IMR-90 (cell line): ENCODE results near the gene ECM2. TPM values are rescaled to one million over a fixed set of nuclear protein-coding genes. Genes with fewer than 3 reads are reported as not detected.

Source experiments
- ATAC-seq: fragments of 200-7000 bp; cut with Tn5 transposase; 2 replicates; pipeline ENCODE4 v1.9.1; 2020; ENCODE audit warnings: low read depth, mild to moderate bottlenecking, moderate library complexity
- BruUV-seq: library from RNA; stranded (reverse); fragments of 400-500 nt; replicated peaks from 2 replicates; lab custom pipeline; 2021; lab: Mats Ljungman, UMichigan
- CTCF ChIA-PET: fragments of 300-600 bp; formaldehyde crosslinking; extraction: SDS; loops from one replicate; lab custom pipeline; 2021; ENCODE audit warnings: antibody characterized with exemption; lab: Yijun Ruan, JAX
- POLR2A ChIA-PET: fragments of 300-600 bp; sonication (Branson Sonifier 250); formaldehyde crosslinking; loops from one replicate; lab custom pipeline; 2022; ENCODE audit warnings: antibody characterized with exemption; ENCODE audit not compliant: unreplicated experiment; lab: Charles Lee
- DNase-seq: peaks from one replicate; pipeline ENCODE4 v3.0.0; 2013
- H2AFZ ChIP-seq: replicated peaks from 2 replicates; pipeline ENCODE3; 2013; ENCODE audit warnings: low read length, mild to moderate bottlenecking; ENCODE audit not compliant: poor library complexity
- H2AK5ac ChIP-seq: 2 replicates; pipeline ENCODE4 v1.6.1; 2013; ENCODE audit warnings: low read depth, low read length, inconsistent platforms
- H2AK9ac ChIP-seq: replicated peaks from 2 replicates; pipeline ENCODE3; 2013; ENCODE audit warnings: mild to moderate bottlenecking, low read depth, low read length, moderate library complexity; ENCODE audit not compliant: poor library complexity
- H2BK120ac ChIP-seq: 2 replicates; pipeline ENCODE4 v1.6.1; 2013; ENCODE audit warnings: low read depth, low read length, inconsistent platforms
- H2BK15ac ChIP-seq: 3 replicates; pipeline ENCODE4 v1.6.1; 2013; ENCODE audit warnings: low read depth, low read length, inconsistent platforms
- H2BK20ac ChIP-seq: 2 replicates; pipeline ENCODE4 v1.6.1; 2013; ENCODE audit warnings: low read depth, mild to moderate bottlenecking, inconsistent platforms, low read length, moderate library complexity
- H2BK5ac ChIP-seq: 2 replicates; pipeline ENCODE4 v1.6.1; 2013; ENCODE audit warnings: mild to moderate bottlenecking, low read depth, low read length, inconsistent platforms; ENCODE audit not compliant: poor library complexity, severe bottlenecking
- H3K14ac ChIP-seq: replicated peaks from 2 replicates; pipeline ENCODE4 v1.6.1; 2013; ENCODE audit warnings: low read depth, low read length, inconsistent platforms
- H3K18ac ChIP-seq: 2 replicates; pipeline ENCODE4 v1.6.1; 2013; ENCODE audit warnings: low read depth, low read length, control low read depth
- H3K23ac ChIP-seq: 2 replicates; pipeline ENCODE4 v1.6.1; 2013; ENCODE audit warnings: low read depth, low read length, inconsistent platforms
- H3K27ac ChIP-seq: 2 replicates; pipeline ENCODE4 v1.5.1; 2013; ENCODE audit warnings: mild to moderate bottlenecking, control low read depth, low read length; ENCODE audit not compliant: insufficient read depth
- H3K27me3 ChIP-seq: 2 replicates; pipeline ENCODE4 v1.6.1; 2013; ENCODE audit warnings: low read length; ENCODE audit not compliant: control insufficient read depth, insufficient read depth
- H3K36me3 ChIP-seq: 2 replicates; pipeline ENCODE4 v1.6.1; 2013; ENCODE audit warnings: low read length, mixed read lengths; ENCODE audit not compliant: control insufficient read depth, insufficient read depth
- H3K4ac ChIP-seq: 2 replicates; pipeline ENCODE4 v1.6.1; 2013; ENCODE audit warnings: low read depth, low read length, inconsistent platforms
- H3K4me1 ChIP-seq: 2 replicates; pipeline ENCODE4 v1.6.1; 2013; ENCODE audit warnings: low read length, mixed read lengths; ENCODE audit not compliant: control insufficient read depth, insufficient read depth
- H3K4me2 ChIP-seq: 2 replicates; pipeline ENCODE4 v1.6.1; 2013; ENCODE audit warnings: low read depth, mild to moderate bottlenecking, control low read depth, low read length, moderate library complexity
- H3K4me3 ChIP-seq: 2 replicates; pipeline ENCODE4 v1.5.1; 2013; ENCODE audit warnings: low read depth, mild to moderate bottlenecking, control low read depth, low read length, moderate library complexity; ENCODE audit not compliant: insufficient read depth
- H3K56ac ChIP-seq: 2 replicates; pipeline ENCODE4 v1.6.1; 2013; ENCODE audit warnings: low read length, inconsistent platforms; ENCODE audit not compliant: insufficient read depth; ENCODE audit errors: extremely low read depth
- H3K79me1 ChIP-seq, 2 experiments: 2 replicates each; pipeline ENCODE4 v1.6.1; 2013; ENCODE audit warnings: low read length in 2 of 2, inconsistent platforms in 1 of 2, low read depth in 1 of 2
- H3K9ac ChIP-seq: 2 replicates; pipeline ENCODE4 v1.6.1; 2013; ENCODE audit warnings: low read depth, low read length, control low read depth
- H3K9me1 ChIP-seq: 2 replicates; pipeline ENCODE4 v1.6.1; 2013; ENCODE audit warnings: low read length, inconsistent platforms; ENCODE audit not compliant: insufficient read depth
- H3K9me3 ChIP-seq: 2 replicates; pipeline ENCODE4 v1.6.1; 2013; ENCODE audit warnings: low read length; ENCODE audit not compliant: control insufficient read depth, insufficient read depth
- H4K20me1 ChIP-seq: 2 replicates; pipeline ENCODE4 v1.6.1; 2013; ENCODE audit warnings: low read length, inconsistent platforms; ENCODE audit not compliant: insufficient read depth
- H4K5ac ChIP-seq: 2 replicates; pipeline ENCODE4 v1.6.1; 2013; ENCODE audit warnings: mild to moderate bottlenecking, low read depth, low read length, control low read depth
- H4K8ac ChIP-seq, 2 experiments: 2 replicates each; pipeline ENCODE4 v1.6.1; 2013; ENCODE audit warnings: low read depth in 2 of 2, low read length in 2 of 2, control low read depth in 1 of 2, inconsistent platforms in 1 of 2
- H4K91ac ChIP-seq: 2 replicates; pipeline ENCODE4 v1.6.1; 2013; ENCODE audit warnings: low read depth, low read length, inconsistent platforms; ENCODE audit not compliant: insufficient read depth
- BHLHE40 ChIP-seq: fragments of 150-350 bp; IDR thresholded peaks from 2 replicates; pipeline ENCODE4 v1.6.1; 2016; ENCODE audit warnings: mild to moderate bottlenecking, low read depth, low read length
- CEBPB ChIP-seq: IDR thresholded peaks from 2 replicates; pipeline ENCODE4 v1.6.1; 2012; ENCODE audit warnings: low read depth, low read length, improper control_type of control experiment
- CHD1 ChIP-seq: IDR thresholded peaks from 2 replicates; pipeline ENCODE4 v1.6.1; 2012; ENCODE audit warnings: low read depth, low read length, improper control_type of control experiment
- CTCF ChIP-seq: conservative IDR thresholded peaks from 2 replicates; pipeline ENCODE4 v1.5.1; 2012; ENCODE audit warnings: mild to moderate bottlenecking, low read depth, low read length, improper control_type of control experiment
- FOS ChIP-seq: fragments of 150-350 bp; IDR thresholded peaks from 2 replicates; pipeline ENCODE4 v1.6.1; 2016; ENCODE audit warnings: low read depth, low read length
- MAZ ChIP-seq: IDR thresholded peaks from 2 replicates; pipeline ENCODE4 v1.6.1; 2012; ENCODE audit warnings: low read depth, mild to moderate bottlenecking, low read length, improper control_type of control experiment, moderate library complexity, borderline replicate concordance
- MXI1 ChIP-seq: IDR thresholded peaks from 2 replicates; pipeline ENCODE4 v1.6.1; 2012; ENCODE audit warnings: low read depth, mild to moderate bottlenecking, low read length, moderate library complexity, borderline replicate concordance
- NFE2L2 ChIP-seq: fragments of 150-350 bp; IDR thresholded peaks from 2 replicates; pipeline ENCODE4 v1.6.1; 2016; ENCODE audit warnings: low read depth, mild to moderate bottlenecking, low read length
- POLR2A ChIP-seq: IDR thresholded peaks from 2 replicates; pipeline ENCODE4 v1.6.1; 2012; ENCODE audit warnings: mild to moderate bottlenecking, low read depth, low read length
- RAD21 ChIP-seq: IDR thresholded peaks from 2 replicates; pipeline ENCODE4 v1.6.1; 2012; ENCODE audit warnings: low read length, improper control_type of control experiment
- RCOR1 ChIP-seq: IDR thresholded peaks from 2 replicates; pipeline ENCODE4 v1.6.1; 2012; ENCODE audit warnings: mild to moderate bottlenecking, low read length, improper control_type of control experiment; ENCODE audit not compliant: insufficient replicate concordance
- RFX5 ChIP-seq: IDR thresholded peaks from 2 replicates; pipeline ENCODE4 v1.8.0; 2012; ENCODE audit warnings: low read depth, mild to moderate bottlenecking, low read length, moderate library complexity
- SMC3 ChIP-seq: fragments of 150-350 bp; IDR thresholded peaks from 2 replicates; pipeline ENCODE4 v1.6.1; 2016; ENCODE audit warnings: low read depth, mild to moderate bottlenecking, antibody characterized with exemption, low read length, moderate library complexity
- WGBS, 2 experiments: methylation state at CpG; one replicate each; pipeline versions ENCODE4 v1.1.5 to v1.1.7; 2013; ENCODE audit warnings: missing lambda C conversion rate in 2 of 2; ENCODE audit not compliant: insufficient read length in 1 of 2; ENCODE audit errors: extremely low coverage in 2 of 2; 5-methylcytosine and 5-hydroxymethylcytosine counted together
- dilution Hi-C: fragments of 300-500 bp; cut with HindIII; formaldehyde crosslinking; loops from one replicate; pipeline ENCODE4 v1.14.3; 2018; ENCODE audit warnings: low sequenced_read_pairs; ENCODE audit not compliant: unreplicated experiment
- in situ Hi-C: fragments of 300-500 bp; cut with MboI; formaldehyde crosslinking; loops from 3 replicates; pipeline ENCODE4 v1.14.3; 2019; ENCODE audit warnings: low sequenced_read_pairs, inconsistent platforms, mixed read lengths
- intact Hi-C: fragments of 100-400 bp; cut with micrococcal nuclease; formaldehyde crosslinking; loops from 2 replicates; pipeline ENCODE4 v1.10.0; 2022
- polyA plus RNA-seq, 3 experiments: library from polyadenylated mRNA; depleted of rRNA; stranded (reverse); fragments of >200 nt; gene quantifications; 2 replicates each; pipeline ENCODE4 v1.2.3, GENCODE V29; 2012; ENCODE audit warnings: low replicate concordance in 1 of 3
- total RNA-seq: library from RNA; depleted of rRNA; stranded (reverse); fragments of >200 nt; gene quantifications from 2 replicates; pipeline ENCODE4 v1.2.3, GENCODE V29; 2012
- TF ChIP-seq, protein P1 (sequence below): fragments of 150-350 bp; IDR thresholded peaks from 2 replicates; pipeline ENCODE4 v1.6.1; 2016; ENCODE audit warnings: low read depth, mild to moderate bottlenecking, low read length, moderate library complexity, borderline replicate concordance
- TF ChIP-seq, protein P2 (sequence below): fragments of 150-350 bp; IDR thresholded peaks from 2 replicates; pipeline ENCODE4 v1.6.1; 2017; ENCODE audit warnings: mild to moderate bottlenecking, antibody characterized with exemption, low read length, low read depth

Gene ECM2
- total and polyA plus RNA-seq, 2 of the 4 experiments (the other 2 are of a cell fraction): 0.26 to 0.36 TPM

DNA sequence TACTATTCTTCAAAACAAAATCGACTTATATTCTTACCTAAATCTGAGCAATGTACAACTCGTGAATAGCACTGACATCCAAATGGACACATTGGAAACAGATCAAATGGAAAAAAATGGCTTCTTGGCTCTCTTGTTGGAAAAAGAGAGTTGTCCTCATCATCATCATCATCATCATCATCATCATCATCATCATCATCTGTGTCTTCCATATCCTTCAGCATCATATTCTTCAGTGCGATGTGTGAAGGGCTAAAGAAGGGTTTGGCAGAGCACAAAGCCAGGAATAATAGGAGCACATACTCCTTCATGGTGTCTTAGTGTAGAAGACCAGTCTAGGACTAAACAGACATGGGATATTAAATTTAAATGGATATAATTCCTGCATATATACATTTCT lies 61.2 kb downstream of the ECM2 start:
- Histone ChIP-seq H3K9me3 (no peaks in the 10 kb centered on the region), H2AK9ac (no peak overlapping the region), H3K79me1 (no peaks in the 10 kb centered on the region), H2BK5ac (no peak overlapping the region), H3K27ac (no peak overlapping the region), H2BK20ac (no peak overlapping the region), H3K9ac (no peak overlapping the region), H3K4me1 (peaks cover 2% of the 10 kb centered on the region; the same call in 1 of the 2 replicates), H3K27me3 (no peaks in the 10 kb centered on the region), H3K9me1 (no peaks in the 10 kb centered on the region), H3K23ac (no peak overlapping the region), H3K4ac (no peak overlapping the region), H4K20me1 (no peaks in the 10 kb centered on the region), H4K8ac (no peak overlapping the region), H2BK120ac (no peak overlapping the region), H3K4me2 (no peak overlapping the region), H3K14ac (no peak overlapping the region), H3K4me3 (no peak overlapping the region), H4K5ac (no peak overlapping the region), H4K91ac (no peak overlapping the region), H3K36me3 (no peaks in the 10 kb centered on the region), H2AK5ac (peak overlapping the region; percentile 40; the same call in 1 of the 2 replicates), H2AFZ (no peak overlapping the region), H3K18ac (no peak overlapping the region), H3K56ac (0 out of 2 replicates have a peak overlapping the region, but pooled peaks have one; percentile 3), H2BK15ac (no peak overlapping the region)
- dilution Hi-C loops: no loop called here
- ATAC-seq (no peak), DNase-seq (no peak)
- POLR2A ChIA-PET: no interaction called here
- no CpG with 5 or more reads among the region's 3 CpGs for WGBS, 2 experiments
- CTCF ChIA-PET: no interaction called here
- no peak for TF ChIP-seq CEBPB
- TF ChIP-seq MXI1: no peak
- TF ChIP-seq, protein P1, sequence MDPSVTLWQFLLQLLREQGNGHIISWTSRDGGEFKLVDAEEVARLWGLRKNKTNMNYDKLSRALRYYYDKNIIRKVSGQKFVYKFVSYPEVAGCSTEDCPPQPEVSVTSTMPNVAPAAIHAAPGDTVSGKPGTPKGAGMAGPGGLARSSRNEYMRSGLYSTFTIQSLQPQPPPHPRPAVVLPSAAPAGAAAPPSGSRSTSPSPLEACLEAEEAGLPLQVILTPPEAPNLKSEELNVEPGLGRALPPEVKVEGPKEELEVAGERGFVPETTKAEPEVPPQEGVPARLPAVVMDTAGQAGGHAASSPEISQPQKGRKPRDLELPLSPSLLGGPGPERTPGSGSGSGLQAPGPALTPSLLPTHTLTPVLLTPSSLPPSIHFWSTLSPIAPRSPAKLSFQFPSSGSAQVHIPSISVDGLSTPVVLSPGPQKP: no peak
- no peak for TF ChIP-seq NFE2L2
- no peak for TF ChIP-seq CHD1
- no peak for TF ChIP-seq RAD21
- TF ChIP-seq BHLHE40: no peak
- no peak for TF ChIP-seq RFX5
- no peak for TF ChIP-seq POLR2A
- TF ChIP-seq FOS: no peak
- TF ChIP-seq CTCF: no peak
- TF ChIP-seq RCOR1: no peak
- TF ChIP-seq, protein P2, sequence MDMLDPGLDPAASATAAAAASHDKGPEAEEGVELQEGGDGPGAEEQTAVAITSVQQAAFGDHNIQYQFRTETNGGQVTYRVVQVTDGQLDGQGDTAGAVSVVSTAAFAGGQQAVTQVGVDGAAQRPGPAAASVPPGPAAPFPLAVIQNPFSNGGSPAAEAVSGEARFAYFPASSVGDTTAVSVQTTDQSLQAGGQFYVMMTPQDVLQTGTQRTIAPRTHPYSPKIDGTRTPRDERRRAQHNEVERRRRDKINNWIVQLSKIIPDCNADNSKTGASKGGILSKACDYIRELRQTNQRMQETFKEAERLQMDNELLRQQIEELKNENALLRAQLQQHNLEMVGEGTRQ: no peak
- TF ChIP-seq MAZ: no peak
- no peak for TF ChIP-seq SMC3
- in situ Hi-C loops: no loop called here
- intact Hi-C loops: no loop called here
- BruUV-seq: no TSS peak
